DOHH2 (cell line): ENCODE data around the gene PRR11.

Experiments used
- H3F3A ChIP-seq: fragments of 200-600 bp; sonication (generic), shearing (Covaris generic); 2 replicates; pipeline ENCODE4 v1.6.0; 2016; ENCODE audit warnings: antibody characterized with exemption, mild to moderate bottlenecking; ENCODE audit not compliant: control insufficient read depth, insufficient read depth
- H3K27ac ChIP-seq: fragments of 200-600 bp; sonication (generic); 2 replicates; pipeline ENCODE4 v1.5.1; 2014; ENCODE audit warnings: low read depth, mild to moderate bottlenecking, low read length, moderate library complexity
- H3K27me3 ChIP-seq: fragments of 200-600 bp; sonication (generic); 2 replicates; pipeline ENCODE4 v1.6.1; 2014; ENCODE audit warnings: mild to moderate bottlenecking, low read length, mixed read lengths; ENCODE audit not compliant: control insufficient read depth
- H3K36me3 ChIP-seq: fragments of 200-600 bp; sonication (generic); 2 replicates; pipeline ENCODE4 v1.6.1; 2014; ENCODE audit warnings: mild to moderate bottlenecking, low read length, moderate library complexity, mixed read lengths; ENCODE audit not compliant: control insufficient read depth
- H3K4me1 ChIP-seq: fragments of 200-600 bp; sonication (generic); 2 replicates; pipeline ENCODE4 v1.6.1; 2014; ENCODE audit warnings: mild to moderate bottlenecking, low read length, mixed read lengths; ENCODE audit not compliant: control insufficient read depth
- H3K4me2 ChIP-seq: fragments of 200-600 bp; sonication (generic); 2 replicates; pipeline ENCODE4 v1.6.0; 2014; ENCODE audit warnings: mild to moderate bottlenecking, low read length, moderate library complexity
- H3K4me3 ChIP-seq: fragments of 200-600 bp; sonication (generic); 2 replicates; pipeline ENCODE4 v1.5.1; 2014; ENCODE audit warnings: mild to moderate bottlenecking, low read length, mixed read lengths
- H3K79me2 ChIP-seq: fragments of 200-600 bp; sonication (generic); 2 replicates; pipeline ENCODE4 v1.6.1; 2014; ENCODE audit warnings: mild to moderate bottlenecking, low read length, mixed read lengths; ENCODE audit not compliant: control insufficient read depth
- H3K9me2 ChIP-seq: fragments of 200-600 bp; sonication (generic); replicated peaks from 2 replicates; pipeline ENCODE4 v1.6.1; 2014; ENCODE audit warnings: mild to moderate bottlenecking, low read length, mixed read lengths; ENCODE audit not compliant: control insufficient read depth
- H3K9me3 ChIP-seq: fragments of 200-600 bp; sonication (generic); 2 replicates; pipeline ENCODE4 v1.6.1; 2014; ENCODE audit warnings: antibody characterized with exemption, low read length, mixed read lengths; ENCODE audit not compliant: control insufficient read depth, insufficient read depth
- H4K20me1 ChIP-seq: fragments of 200-600 bp; sonication (generic); 2 replicates; pipeline ENCODE4 v1.6.0; 2014; ENCODE audit warnings: low read depth, mild to moderate bottlenecking, antibody characterized with exemption, low read length, moderate library complexity; ENCODE audit not compliant: control insufficient read depth, insufficient read depth
- EZH2phosphoT487 ChIP-seq: fragments of 200-600 bp; sonication (generic); IDR thresholded peaks from 2 replicates; pipeline ENCODE4 v1.6.1; 2017; ENCODE audit warnings: borderline replicate concordance, mild to moderate bottlenecking, antibody characterized with exemption, low read length, moderate library complexity, mixed read lengths
- TF ChIP-seq, protein P1 (sequence below): fragments of 200-600 bp; sonication (generic); IDR thresholded peaks from one replicate; pipeline ENCODE4 v1.5.1; 2014; ENCODE audit warnings: antibody characterized with exemption, mild to moderate bottlenecking, low read depth, low read length; ENCODE audit not compliant: poor library complexity, severe bottlenecking

The PRR11 gene

DNA sequence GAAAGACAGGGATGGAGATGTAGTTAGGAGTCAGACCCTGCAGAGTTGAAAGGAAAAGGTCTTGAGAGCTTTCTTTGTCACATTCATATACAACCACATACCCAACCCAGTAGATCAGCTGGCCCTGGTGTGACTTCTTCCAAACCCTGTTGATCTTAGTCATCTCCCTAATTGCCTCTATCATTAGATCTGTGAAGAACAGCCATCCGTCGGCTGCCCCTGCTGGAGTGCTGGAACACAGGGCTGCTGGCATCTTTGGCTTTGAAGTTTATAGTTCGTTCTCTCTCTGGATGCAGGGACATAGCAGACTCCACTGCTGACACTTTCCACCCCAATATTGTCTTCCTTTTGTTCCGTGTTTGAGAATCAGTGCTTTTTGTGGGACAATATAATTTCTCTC is 43.9 kb downstream of the PRR11 start:
- Histone ChIP-seq H3K79me2 (no peaks in the 10 kb centered on the region), H3K4me1 (no peaks in the 10 kb centered on the region), H4K20me1 (no peaks in the 10 kb centered on the region), H3K9me3 (no peaks in the 10 kb centered on the region), H3K9me2 (no peaks in the 10 kb centered on the region), H3F3A (0 out of 2 replicates have a peak, but pooled peaks cover 3% of the 10 kb centered on the region), H3K36me3 (peaks cover 64% of the 10 kb centered on the region), H3K27ac (no peak overlapping the region), H3K4me2 (no peak overlapping the region), H3K4me3 (no peak overlapping the region), H3K27me3 (no peaks in the 10 kb centered on the region)
- no peak for TF ChIP-seq EZH2phosphoT487
- TF ChIP-seq, protein P1, sequence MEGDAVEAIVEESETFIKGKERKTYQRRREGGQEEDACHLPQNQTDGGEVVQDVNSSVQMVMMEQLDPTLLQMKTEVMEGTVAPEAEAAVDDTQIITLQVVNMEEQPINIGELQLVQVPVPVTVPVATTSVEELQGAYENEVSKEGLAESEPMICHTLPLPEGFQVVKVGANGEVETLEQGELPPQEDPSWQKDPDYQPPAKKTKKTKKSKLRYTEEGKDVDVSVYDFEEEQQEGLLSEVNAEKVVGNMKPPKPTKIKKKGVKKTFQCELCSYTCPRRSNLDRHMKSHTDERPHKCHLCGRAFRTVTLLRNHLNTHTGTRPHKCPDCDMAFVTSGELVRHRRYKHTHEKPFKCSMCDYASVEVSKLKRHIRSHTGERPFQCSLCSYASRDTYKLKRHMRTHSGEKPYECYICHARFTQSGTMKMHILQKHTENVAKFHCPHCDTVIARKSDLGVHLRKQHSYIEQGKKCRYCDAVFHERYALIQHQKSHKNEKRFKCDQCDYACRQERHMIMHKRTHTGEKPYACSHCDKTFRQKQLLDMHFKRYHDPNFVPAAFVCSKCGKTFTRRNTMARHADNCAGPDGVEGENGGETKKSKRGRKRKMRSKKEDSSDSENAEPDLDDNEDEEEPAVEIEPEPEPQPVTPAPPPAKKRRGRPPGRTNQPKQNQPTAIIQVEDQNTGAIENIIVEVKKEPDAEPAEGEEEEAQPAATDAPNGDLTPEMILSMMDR: no peak

DNA sequence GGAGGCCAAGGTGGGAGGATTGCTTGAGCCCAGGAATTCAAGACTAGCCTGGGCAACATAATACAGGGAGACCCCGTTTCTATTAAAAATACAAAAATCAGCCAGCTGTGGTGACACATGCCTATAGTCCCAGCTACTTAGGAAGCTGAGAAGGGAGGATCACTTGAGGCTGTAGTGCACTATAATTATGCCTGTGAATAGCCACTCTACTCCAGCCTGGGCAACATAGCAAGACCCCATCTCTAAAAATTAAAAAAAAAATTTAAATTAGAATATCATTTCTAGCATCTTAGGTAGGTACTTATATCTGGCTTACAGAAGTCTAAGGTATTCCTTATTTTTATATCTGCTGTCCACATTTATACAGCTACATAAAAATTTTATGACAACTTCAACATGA is 46.8 kb downstream of the PRR11 start:
- Histone ChIP-seq H3K79me2 (no peaks in the 10 kb centered on the region), H3K4me3 (no peak overlapping the region), H3K9me3 (no peaks in the 10 kb centered on the region), H3K36me3 (peaks cover 42% of the 10 kb centered on the region), H3K27me3 (no peaks in the 10 kb centered on the region), H3K4me1 (no peaks in the 10 kb centered on the region), H4K20me1 (no peaks in the 10 kb centered on the region), H3K4me2 (no peak overlapping the region), H3K27ac (no peak overlapping the region), H3K9me2 (no peaks in the 10 kb centered on the region), H3F3A (0 out of 2 replicates have a peak, but pooled peaks cover 3% of the 10 kb centered on the region)
- TF ChIP-seq EZH2phosphoT487: no peak
- TF ChIP-seq, protein P1: no peak

DNA sequence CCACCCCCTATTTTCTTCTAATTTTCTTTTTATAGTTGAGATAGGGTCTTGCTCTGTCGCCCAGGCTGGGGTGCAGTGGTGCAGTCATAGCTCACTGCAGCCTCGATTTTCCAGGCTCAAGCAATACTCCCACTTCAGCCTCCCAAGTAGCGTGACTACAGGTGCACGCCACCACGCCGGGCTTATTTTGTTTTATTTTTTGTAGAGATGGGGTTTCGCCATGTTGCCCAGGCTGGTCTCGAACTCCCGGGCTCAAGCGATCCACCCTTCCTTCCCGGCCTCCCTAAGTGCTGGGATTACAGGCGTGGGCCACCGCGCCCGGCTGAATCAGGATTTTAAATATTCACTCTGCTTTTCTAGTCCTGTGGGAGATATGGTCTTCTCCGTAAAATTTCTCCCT is 63.8 kb downstream of the PRR11 start:
- H3K9me2 ChIP-seq: no peaks in the 10 kb centered on the region
- H3K4me2 ChIP-seq: peak overlapping the region; percentile 96
- TF ChIP-seq EZH2phosphoT487: no peak
- TF ChIP-seq, protein P1: no peak
- H3F3A ChIP-seq: peaks cover 5% of the 10 kb centered on the region; the same call in 1 of the 2 replicates
- H3K79me2 ChIP-seq: no peaks in the 10 kb centered on the region; the same call in 1 of the 2 replicates
- H3K4me1 ChIP-seq: peaks cover 13% of the 10 kb centered on the region
- no peaks in the 10 kb centered on the region for H3K9me3 ChIP-seq
- H3K27ac ChIP-seq: no peak overlapping the region
- no peaks in the 10 kb centered on the region for H4K20me1 ChIP-seq
- peaks cover 8% of the 10 kb centered on the region for H3K36me3 ChIP-seq
- H3K27me3 ChIP-seq: 0 out of 2 replicates have a peak, but pooled peaks cover 3% of the 10 kb centered on the region
- no peak overlapping the region for H3K4me3 ChIP-seq
